ENCODE measurements around the gene EHBP1.

The EHBP1 gene

GRCh38 chr2:63092857-63093256 lies 387.3 kb downstream of the EHBP1 start:
- no peak for DNase-seq

- DNase-seq = no peak
Observed at GRCh38 chr2:63093502-63093901, 388.0 kb downstream of the EHBP1 start.
